Fibroblast of lung (primary cell): Measurements from ENCODE around the gene ANKMY1.

Source experiments
- CTCF ChIP-seq, 2 donors: IDR thresholded peaks in 1 of 2; conservative IDR thresholded peaks in 1 of 2; 1 replicate in 1 of 2; 2 replicates in 1 of 2; pipeline ENCODE4 v1.5.1; 2011 to 2012; ENCODE audit warnings: low read length in 2 of 2, control low read depth in 1 of 2, inconsistent platforms in 1 of 2, low read depth in 1 of 2, mild to moderate bottlenecking in 1 of 2
- EZH2 ChIP-seq: IDR thresholded peaks from 2 replicates; pipeline ENCODE4 v1.5.1; 2012; ENCODE audit warnings: low read length, control low read depth, mild to moderate bottlenecking; ENCODE audit errors: missing control alignments

GRCh38 chr2:240579071-240579762, 21.4 kb upstream of the ANKMY1 start:
- TF ChIP-seq CTCF (conservative IDR thresholded peaks at IDR 0.05 in 1 of 2, IDR thresholded peaks at IDR 0.05 in 1 of 2; ENCODE audit: low read depth in 1 of 2, low read length in 2 of 2) (no peak), EZH2 (no peak)
